Measurements from ENCODE around the gene TNFRSF4.

DNA sequence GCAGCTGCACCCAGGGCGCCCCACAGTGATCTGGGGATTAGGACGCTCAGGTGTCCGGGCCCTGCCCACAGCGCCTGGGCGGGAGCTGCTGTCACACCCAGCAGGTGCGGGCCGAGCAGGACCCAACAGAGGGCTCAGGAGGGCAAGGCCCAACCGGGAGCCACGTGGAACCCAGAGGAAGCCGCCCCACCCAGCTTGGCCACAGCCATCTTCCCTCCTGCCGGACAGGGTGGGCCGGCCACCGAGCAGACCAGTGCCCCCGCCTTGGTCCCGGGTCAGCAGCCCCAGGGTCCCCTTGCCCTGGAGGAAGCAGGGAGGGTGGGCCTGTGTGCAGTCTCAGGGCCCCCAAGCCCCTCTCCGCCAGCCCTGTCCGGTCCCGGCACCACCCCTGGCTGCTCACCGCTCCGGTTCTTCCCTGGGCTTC is 46.5 kb downstream of the TNFRSF4 start:
- no peak for TF ChIP-seq POLR2AphosphoS5 (IDR thresholded peaks at IDR 0.05; ENCODE audit: insufficient read depth in 1 of 2, low read depth in 1 of 2)
- TF ChIP-seq, protein P1, sequence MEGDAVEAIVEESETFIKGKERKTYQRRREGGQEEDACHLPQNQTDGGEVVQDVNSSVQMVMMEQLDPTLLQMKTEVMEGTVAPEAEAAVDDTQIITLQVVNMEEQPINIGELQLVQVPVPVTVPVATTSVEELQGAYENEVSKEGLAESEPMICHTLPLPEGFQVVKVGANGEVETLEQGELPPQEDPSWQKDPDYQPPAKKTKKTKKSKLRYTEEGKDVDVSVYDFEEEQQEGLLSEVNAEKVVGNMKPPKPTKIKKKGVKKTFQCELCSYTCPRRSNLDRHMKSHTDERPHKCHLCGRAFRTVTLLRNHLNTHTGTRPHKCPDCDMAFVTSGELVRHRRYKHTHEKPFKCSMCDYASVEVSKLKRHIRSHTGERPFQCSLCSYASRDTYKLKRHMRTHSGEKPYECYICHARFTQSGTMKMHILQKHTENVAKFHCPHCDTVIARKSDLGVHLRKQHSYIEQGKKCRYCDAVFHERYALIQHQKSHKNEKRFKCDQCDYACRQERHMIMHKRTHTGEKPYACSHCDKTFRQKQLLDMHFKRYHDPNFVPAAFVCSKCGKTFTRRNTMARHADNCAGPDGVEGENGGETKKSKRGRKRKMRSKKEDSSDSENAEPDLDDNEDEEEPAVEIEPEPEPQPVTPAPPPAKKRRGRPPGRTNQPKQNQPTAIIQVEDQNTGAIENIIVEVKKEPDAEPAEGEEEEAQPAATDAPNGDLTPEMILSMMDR (IDR thresholded peaks at IDR 0.05): no peak
